HG03175 (cell line): ENCODE results near the gene VAV2.

Experiments
- ATAC-seq: cut with Tn5 transposase; IDR thresholded peaks from one replicate; pipeline ENCODE4 v1.9.1; 2021; ENCODE audit warnings: mild to moderate bottlenecking, moderate library complexity; ENCODE audit not compliant: unreplicated experiment

Gene VAV2

DNA sequence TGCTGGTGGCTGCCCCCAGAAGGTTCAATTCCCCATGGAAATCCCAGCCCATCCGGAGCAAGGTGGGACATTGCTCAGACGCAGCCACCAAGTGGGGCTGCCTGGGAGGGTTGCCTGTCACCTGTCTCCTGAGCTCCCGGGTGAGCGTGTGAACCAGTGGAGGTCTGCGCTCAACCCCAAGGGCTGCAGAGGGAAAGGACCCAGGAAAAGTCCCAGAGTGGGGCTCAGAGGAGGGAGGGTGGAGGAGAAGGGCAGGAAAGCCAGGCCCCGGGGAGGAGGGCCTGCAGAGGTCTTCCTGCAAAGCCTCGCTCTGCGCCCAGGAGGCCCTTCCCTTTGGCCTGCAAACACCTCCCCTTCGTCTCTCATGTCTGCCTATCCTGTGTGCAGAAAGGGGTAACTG, 134.5 kb downstream of the VAV2 start:
- no peak for ATAC-seq

DNA sequence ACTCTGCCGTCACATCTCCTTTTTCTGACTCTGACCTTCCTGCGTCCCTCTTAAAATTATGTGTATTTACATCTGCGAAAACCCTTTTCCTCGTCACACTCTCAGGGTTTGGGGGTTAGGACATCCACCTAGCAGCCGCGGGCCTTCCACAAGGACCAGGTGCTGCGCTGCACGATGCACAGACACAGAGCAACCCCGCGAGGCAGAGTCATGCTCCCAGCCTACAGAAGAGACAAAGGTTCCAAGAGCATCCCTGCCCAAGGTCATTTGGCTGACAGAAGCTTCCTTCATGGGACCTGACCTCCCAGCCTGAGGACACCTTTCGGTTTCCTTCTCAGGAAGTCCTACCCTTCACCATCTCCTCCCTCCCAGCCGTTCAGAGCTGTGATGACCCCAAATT, 135.3 kb downstream of the VAV2 start:
- no peak for ATAC-seq

DNA sequence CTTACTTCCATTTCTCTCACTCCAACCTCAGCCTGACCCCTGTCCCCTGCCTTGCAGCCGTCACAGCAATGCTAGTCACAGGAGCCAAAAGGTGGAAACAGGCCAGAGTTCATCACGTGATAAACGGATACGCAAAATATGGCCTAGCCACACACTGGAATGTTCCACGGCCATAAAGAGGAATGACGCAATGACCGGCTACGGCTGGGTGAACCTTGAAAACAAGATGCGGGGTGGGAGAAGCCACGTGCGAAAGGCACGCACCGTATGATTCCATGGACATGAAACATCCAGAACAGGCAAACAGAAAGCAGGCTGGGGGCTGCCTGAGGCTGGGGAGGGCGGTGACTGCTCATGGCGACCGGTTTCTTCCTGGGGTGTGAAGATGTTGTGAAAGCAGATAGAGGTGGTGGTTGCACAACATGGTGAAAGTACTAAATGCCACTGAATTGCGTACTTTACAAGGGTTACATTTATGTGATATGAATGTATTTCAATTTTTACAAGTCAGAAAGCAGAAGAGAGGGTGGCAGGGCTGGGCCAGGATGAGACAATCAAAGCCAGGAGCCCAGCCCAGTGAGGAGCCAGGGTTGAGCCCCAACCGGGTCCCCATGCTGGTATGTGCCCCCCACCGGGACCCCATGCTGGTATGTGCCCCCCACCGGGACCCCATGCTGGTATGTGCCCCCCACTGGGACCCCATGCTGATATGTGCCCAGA, 136.2 kb downstream of the VAV2 start:
- no peak for ATAC-seq

DNA sequence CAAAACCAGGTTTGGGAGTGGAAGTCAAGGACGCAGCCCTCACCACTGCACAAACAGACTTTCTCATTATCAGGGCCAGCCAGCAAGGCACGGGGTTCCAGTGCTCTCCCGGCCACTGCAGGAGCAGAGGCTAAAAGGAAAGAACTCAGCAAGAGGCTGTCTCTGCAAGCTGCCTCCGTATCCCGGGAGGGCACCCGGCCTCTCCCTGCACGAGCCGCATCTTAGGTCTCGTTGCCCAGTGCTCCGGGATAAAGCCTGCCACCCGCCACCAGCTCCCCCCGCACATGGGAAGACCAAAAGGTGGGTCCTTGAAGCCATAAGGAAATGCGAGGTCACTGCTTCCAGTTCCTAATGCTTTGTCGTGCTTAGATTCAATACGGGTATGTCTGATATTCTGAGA, 136.8 kb downstream of the VAV2 start:
- ATAC-seq: no peak

DNA sequence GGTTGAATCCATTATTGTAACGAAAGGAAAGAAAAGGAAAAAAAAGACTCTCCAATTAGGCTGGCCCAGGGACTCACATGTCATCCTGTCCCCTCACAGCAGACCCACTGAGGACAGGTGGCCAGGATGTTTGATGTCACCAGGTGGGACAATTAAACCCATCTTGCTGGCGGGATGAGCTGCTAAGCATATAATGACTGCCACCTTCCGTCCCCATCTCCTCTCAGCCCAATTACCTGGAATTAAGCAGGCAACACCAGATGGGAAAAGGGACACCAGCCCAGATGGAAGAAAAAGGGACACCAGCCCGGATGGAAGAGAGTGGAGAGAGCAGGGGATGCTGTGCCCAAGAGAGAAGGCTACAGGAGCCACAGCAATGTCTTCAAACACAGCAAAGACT, 137.4 kb downstream of the VAV2 start:
- ATAC-seq: no peak

DNA sequence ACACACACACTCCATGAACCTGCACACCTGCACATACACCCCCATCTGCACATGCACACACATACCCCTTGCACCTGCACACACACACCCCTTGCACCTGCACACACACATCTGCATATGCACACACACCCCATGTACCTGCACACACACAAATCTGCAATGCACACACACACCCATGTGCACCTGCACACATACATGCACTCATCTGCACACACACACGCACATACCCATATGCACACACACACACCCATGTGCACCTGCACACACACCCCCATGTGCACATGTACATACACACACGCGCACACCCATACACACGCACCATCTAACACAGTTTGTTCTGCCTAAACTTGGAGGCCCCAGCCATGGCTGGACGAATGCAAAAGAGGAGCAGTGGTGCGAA, 138.1 kb downstream of the VAV2 start:
- no peak for ATAC-seq

DNA sequence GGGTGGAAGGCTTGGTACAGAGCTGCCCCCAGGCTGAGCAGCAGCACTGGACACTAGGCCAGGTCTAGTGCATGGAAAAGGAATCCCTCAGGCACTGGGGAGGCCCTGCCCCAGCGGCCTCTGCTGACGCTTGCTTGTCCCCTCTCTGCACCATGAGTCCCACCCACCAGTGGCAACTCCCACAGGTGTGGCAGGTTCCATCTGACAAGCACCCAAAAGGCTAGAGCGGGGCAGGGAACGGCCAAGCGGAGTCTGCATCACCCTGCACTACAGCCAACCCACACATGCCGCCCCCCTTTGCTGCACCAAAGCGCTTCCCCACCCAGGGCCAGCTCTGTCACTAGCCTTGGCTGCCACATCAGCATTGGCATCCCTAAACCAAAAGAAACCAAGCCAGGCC, 138.8 kb downstream of the VAV2 start:
- ATAC-seq: no peak

DNA sequence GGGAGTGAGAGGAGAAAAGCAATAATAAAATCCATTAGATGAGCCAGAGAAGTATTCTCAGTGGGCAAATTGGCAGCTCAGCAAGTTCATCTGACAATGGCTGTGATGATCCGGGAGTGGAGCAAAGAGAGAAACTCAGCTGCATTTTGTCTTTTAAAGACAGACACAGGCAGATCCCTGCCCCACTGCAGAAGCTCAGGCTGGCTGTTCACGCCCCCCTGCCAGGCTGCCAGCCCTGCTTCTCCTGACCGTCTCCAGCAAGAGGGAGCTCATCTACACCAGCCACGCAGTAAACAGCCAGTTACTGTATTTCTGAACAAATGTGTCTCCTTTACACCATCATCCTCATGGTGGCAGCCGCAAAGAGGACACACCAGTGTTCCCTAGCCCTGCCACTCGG, 139.7 kb downstream of the VAV2 start:
- ATAC-seq: no peak

DNA sequence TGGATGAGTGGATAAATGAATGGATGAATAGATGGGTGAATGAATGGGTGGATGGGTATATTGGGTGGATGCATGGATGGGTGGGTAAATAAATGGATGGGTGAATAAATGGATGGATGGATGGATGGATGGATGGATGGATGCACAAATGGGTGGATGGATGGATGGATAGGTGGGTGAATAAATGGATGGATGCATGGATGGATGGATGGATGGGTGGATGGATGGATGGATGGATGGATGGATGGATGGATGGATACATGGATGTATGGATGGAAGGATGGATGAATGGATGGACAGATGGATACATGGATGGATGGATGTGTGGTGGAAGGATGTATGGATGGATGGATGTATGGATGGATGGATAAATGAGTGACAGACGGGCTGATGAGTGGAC, 140.4 kb downstream of the VAV2 start:
- ATAC-seq: no peak

DNA sequence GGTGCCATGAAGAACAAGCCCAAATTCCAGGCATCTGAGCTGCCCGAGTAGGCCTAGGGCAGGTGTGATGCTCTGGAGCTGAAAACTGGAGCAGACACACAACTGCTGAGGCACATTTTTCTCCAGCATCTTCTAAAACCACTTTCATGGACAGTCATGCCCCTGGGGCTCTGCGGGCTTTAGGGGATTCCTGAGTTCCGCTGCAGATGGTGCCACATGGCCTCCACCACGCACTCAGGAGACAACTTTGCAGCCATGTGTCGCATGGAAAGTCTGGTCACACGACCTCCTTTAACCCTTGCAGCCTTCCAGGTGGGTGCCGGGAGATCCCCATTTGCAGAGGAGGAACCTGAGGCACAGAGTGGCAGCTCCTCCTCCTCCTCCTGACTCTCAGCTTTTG, 141.2 kb downstream of the VAV2 start:
- ATAC-seq: no peak

DNA sequence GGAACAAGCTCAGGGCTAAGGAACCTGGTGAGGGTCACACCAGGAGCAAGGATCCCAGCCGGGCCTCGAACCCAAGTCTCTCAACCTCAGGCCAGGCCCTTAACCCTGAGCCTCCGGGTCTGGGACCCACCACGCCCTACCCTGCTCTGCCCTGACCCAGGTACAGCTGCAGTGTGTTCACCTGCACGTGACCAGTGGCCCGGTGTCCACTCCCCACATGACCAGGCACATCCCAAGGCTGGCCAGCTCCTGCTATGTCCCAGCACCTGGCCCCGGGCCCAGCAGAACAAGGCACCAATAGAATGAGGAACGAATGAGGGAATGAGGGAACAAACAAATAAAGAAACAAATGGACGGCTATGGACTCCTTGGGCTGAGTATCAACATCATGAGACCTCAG, 142.0 kb downstream of the VAV2 start:
- ATAC-seq: no peak

DNA sequence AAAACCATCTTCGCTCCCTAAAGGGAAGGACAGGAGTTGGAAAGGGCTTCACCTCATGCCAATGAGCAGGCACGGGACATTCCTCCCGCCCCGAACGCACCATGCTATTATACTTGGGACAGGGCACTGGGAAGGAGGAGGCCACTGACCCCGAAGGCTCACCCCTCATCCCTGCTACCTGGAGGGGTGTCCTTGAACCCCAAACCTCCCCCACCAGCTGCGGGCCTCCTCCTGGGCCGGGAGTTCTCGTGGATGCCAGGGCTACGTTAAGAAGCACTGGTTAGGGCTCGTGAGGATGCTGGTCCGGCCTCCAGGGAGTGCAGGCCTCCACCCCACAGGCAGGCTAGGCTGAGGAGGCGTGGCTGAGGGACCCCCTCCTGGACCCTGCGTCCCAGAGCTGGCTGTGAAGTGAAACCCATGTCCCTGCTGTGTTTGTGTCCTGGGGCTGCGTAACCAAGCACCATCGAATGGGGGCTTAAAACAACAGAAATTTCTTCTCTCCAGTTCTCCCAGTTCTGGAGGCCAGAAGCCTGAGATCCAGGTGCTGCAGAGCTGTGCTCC, 142.9 kb downstream of the VAV2 start:
- no peak for ATAC-seq

DNA sequence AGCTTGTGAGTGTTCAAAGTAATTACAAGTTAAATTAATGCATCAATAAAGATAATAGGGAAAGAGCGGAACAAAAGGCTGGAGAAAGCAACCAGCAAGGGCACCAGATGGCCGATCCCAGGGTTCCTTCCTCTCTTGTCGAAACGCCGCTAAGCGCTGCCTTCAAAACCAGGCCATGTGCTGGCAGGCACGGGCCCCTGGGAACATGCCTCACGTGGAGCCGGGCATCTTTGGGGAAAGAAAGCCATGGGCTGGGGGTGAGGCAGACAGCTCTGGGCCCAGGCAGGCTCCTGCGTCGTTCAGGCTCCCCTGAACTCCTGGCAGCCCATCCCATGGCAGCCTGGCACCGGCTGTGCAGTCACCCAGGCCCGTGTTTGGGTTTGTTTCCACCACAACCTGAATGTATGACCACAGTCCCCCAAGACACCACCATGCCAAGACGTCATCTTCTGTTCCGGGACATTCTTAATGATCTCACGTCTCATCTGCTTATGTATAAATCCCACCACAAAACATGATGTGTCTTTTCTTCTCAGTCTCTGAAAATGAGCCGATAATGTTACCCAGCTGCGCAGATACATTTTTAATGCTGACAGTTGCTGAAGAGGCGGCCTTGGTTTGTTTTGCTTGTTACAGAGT, 143.5 kb downstream of the VAV2 start:
- ATAC-seq: no peak

DNA sequence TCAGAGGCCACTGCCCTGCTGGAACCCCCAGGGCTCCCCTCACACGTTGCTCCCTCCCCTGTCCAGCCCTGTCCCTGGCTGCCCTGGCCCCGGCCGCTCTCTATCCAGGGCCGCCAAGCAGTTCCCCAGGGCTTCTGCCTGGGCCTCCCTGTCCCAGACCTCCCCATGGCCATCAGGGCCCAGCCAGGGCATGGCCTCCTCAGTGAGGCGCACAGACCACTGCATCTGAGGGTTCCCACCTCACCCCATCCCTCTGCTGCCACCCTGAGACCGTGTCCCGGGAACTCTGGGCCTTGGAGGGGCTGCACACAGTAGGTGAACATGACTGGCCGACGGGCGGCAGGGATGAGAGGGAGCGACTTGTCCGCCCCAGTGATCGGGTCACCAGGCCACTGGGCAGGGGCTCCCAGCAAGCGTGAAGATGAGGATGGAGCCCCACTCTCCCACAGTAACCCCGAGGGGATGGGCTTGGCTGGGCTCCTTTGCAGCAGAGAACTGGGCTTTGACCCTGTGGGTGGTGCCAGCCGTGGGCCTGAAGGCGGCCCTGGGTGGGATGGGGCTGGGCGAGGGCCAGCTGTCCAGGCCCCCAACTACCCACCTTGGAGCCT, 145.5 kb downstream of the VAV2 start:
- no peak for ATAC-seq

DNA sequence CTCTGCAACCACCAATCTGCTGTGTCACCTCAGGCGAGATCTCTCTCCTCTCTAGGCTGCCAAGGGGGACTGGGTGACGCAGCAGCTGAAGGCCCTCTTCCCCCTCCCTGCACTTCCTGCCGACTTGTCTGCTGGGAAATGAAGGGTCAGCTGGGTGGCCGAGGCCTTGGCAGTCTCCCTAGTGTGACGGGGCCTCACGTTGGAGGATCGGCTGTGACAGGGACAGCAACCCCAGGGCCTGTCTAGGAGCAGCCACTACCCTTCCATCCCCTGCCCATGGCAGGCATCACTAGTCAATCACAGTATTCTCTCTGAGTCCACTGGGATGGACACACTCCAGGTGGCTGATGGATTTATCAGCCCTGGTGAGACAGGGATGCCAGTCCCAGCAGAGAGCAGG, 146.7 kb downstream of the VAV2 start:
- no peak for ATAC-seq

DNA sequence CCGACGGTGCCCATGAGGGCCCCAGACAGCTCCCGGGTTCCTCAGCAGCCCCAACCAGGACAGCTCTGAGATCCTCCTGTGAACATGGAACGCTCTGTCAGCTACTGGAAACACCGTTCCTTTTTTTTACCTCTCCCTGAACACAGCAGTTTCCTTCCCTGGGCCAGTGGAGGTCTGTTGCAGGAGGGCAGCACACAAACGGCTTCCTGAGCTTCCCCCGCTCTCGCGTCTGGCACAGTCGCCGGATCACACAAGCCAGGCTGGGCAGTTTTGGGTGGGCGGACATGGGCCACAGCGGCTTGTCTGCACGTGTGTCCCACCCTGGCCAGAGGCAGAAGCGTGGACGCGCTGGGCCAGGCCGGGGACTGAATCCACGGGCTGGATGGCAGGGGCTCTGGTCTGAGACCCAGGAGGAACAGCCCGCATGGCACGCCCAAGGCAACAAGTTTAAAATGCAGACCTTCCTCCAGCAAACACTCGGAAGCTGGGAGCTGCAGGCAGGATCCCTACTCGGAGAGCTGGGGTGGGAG, 147.2 kb downstream of the VAV2 start:
- ATAC-seq: no peak

DNA sequence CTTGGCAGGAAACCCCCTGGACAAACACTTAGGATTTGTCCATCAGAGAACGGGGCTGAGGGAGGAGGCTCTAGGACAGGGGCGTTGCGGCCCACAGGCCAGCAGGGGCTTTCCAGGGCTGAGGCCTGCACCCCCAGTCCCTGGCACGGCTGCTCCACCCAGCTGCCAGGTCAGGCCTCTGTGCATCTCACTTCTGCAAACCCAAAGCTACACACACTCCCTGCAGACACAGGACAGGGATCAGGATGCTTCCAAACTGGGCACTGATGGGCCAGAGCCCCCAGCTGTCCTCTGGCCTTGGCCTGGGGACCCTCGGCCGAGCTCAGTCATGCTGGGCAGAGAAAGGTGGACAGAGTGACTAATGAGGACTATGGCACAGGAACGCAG, 147.7 kb downstream of the VAV2 start:
- ATAC-seq: no peak

DNA sequence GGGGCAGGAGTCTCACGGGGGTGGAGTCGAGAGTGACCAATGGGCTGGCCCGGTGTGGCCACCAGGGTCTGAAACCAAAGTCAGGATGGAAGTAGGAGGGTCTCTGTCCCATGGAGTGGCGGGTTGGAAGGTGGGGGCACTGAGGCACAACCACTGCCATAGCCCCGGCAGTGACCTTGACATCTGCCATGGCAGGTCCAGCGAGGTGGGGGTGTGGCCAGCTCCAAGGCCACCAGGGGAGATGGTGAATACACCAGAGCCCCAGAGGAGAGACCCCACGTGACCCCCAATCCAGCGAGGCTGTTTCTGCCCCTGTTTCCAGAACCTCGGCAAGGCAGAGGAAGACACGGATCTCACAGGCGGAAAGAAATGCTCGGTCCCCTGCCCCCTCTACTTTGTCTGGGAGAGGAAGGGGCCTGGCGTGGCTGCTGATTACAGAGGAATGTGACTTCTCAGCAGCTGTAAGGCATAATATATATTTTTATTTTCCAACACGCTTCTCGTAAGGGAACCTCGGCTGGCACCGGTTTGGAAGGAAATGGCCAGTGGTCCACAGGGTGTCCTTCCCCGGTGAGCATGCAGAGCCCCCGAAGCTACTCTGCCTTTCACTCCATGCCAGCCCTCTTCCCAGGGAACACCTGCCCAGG, 148.2 kb downstream of the VAV2 start:
- no peak for ATAC-seq

DNA sequence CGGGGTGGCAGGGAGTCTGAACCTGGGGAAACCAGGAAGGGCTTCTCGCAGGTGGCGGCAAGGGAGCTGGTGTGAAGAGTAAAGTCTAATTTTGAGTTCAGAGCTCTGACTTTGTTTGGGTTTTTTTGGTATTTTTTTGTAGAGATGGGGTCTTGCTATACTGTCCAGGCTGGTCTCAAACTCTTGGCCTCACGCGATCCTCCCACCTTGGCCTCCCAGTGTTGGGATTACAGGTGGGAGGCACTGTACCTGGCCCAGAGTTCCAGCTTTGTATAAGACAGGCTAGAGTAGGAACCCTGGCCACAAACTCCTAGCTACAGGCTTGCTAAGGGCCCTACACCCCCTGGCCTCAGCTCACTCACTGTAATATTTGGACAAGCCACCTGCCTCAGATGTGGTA, 148.9 kb downstream of the VAV2 start:
- no peak for ATAC-seq

DNA sequence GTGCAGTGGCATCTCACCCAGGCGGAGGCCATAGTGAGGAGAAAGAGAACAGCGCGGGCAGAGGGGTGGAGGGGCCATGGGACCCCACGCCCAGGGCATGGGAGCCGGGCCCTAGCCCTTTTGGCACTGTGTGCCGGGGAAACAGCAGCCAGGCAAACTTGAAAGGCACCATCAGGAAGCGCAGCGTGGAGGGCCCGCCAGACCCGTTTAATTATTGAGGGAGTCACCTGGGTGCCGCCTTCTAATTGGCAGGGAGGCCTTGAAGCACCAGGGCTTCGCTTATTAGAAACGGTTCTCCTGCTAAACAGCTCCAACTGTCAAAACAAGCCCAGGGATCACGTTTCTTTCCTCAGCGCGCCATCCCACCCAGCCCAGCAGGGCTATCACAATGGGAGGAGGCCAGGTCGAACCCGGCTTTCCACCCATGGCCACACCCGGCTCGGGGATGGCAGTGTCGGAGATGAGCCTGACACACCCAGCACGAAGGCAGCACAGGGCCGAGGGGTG, 149.3 kb downstream of the VAV2 start:
- ATAC-seq: no peak

DNA sequence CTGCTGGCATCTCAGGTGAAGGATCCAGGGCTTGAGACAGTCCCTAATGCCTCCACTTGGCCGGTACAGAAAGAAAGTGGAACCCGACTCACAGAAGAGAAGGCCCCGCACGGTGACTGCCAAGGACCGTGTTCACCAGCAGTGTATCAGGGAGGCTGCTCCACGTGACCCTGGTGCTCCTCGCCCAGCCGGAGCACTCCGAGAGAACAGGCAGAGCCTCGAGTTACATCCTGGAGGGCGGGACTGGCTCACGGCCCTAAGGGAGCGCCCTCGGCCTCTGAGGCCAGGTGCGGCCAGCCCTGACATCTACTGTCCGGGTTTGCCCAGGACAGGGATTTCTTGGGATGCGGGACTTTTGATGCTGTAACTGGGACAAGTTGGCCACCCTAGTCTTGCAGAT, 149.9 kb downstream of the VAV2 start:
- no peak for ATAC-seq
